Erythroblast (primary cell): Measurements from ENCODE around the gene OR2V1.
"Not testable (repeated sequence)": the region's sequence is repeated elsewhere in the genome, so short reads cannot be mapped to it uniquely, and the experiment has no call there.

Experiments
- DNase-seq, 2 experiments: peaks; one replicate each; lab custom pipeline; 2025; lab: John Stamatoyannopoulos, UW
- GATA1 ChIP-seq: IDR thresholded peaks from 2 replicates; pipeline ENCODE4 v1.6.1; 2011; ENCODE audit warnings: low read depth, mild to moderate bottlenecking, control low read depth, low read length, moderate library complexity
- POLR2A ChIP-seq: IDR thresholded peaks from 2 replicates; pipeline ENCODE4 v1.6.1; 2011; ENCODE audit warnings: mild to moderate bottlenecking, low read length

OR2V1 gene, protein sequence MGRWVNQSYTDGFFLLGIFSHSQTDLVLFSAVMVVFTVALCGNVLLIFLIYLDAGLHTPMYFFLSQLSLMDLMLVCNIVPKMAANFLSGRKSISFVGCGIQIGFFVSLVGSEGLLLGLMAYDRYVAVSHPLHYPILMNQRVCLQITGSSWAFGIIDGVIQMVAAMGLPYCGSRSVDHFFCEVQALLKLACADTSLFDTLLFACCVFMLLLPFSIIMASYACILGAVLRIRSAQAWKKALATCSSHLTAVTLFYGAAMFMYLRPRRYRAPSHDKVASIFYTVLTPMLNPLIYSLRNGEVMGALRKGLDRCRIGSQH

DNA sequence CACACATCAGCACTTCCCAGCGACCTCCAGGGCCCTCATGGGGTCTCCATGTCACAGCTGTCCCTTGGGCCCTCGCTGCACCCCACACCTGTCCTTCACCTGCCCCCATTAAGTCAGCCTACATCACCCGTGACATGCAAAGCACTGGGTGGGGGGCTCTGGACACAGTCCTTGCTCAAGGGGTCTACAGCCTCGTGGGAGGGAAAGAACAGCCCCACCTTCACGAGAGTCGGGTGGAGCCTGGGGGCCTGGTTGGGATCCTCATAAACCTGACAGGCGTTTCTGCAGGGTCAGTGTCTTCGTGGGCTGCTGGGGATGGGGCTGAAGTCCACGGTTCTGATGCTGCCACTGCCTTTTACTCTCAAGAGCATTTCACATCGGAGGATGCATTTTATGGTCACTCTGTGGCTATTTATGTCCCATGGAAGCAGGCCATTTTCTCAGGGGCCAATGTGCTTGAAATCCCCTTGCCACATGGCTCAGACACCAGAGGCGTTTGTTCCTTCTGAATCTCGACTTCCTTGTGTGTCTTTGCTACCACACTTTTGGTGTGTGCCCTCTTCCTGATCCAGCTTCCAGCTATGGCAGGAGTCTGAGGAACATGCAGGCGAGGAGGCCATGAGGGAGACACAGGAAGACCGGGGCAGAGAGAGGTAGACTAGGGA is at the start of gene OR2V1:
Gene OR2V1, minus strand, starts transcription at position 338 of the 665 bp plus-strand sequence. CDS start 5,865 bp downstream, outside the sequence.
- no peak for DNase-seq
- no peak for TF ChIP-seq POLR2A
- TF ChIP-seq GATA1: no peak

DNA sequence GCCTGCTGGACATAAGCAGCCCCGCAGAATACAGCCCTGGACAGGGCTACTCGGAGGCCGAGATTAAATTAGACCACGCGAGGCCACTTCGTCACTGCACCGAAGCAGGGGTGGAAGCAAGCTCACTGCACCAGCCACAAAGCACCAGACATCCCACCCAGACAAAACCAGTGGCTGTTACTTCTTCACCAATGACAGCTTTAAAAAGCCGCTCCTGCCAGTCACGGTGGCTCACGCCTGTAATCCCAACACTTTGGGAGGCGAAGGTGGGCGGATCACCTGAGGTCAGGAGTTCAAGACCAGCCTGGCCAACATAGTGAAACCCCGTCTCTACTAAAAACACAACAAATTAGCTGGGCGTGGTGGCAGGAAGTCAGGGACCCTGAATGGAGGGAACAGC is 46.6 kb upstream of the OR2V1 start:
- DNase-seq: not testable (repeated sequence)

DNA sequence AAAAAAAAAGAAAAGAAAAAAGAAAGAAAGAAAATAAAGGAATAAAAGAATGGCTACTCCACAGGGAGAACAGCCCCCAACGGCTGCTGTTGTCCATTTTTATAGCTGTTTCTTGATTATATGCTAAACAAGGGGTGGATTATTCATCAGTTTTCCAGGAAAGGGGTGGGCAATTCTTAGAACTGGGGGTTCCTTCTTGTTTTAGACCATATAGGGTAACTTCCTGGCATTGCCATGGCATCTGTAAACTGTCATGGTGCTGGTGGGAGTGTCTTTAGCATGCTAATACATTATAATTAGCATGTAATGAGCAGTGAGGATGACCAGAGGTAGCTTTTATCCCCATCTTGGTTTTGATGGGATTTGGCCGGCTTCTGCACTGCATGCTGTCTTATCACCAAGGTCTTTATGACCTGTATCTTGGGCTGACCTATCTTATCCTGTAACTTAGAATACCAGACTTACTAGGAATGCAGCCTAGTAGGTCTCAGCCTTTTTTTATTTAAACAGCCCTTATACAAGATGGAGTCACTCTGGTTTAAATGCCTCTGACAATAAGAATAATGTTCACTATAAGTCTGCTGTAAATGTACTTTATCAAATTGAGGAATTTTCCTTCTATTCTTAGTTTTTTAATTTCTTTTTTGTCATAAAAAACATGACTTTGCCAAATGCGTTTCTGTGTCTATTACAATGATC is 45.4 kb upstream of the OR2V1 start:
- no peak for TF ChIP-seq GATA1
- no peak for TF ChIP-seq POLR2A
- no peak for DNase-seq

DNA sequence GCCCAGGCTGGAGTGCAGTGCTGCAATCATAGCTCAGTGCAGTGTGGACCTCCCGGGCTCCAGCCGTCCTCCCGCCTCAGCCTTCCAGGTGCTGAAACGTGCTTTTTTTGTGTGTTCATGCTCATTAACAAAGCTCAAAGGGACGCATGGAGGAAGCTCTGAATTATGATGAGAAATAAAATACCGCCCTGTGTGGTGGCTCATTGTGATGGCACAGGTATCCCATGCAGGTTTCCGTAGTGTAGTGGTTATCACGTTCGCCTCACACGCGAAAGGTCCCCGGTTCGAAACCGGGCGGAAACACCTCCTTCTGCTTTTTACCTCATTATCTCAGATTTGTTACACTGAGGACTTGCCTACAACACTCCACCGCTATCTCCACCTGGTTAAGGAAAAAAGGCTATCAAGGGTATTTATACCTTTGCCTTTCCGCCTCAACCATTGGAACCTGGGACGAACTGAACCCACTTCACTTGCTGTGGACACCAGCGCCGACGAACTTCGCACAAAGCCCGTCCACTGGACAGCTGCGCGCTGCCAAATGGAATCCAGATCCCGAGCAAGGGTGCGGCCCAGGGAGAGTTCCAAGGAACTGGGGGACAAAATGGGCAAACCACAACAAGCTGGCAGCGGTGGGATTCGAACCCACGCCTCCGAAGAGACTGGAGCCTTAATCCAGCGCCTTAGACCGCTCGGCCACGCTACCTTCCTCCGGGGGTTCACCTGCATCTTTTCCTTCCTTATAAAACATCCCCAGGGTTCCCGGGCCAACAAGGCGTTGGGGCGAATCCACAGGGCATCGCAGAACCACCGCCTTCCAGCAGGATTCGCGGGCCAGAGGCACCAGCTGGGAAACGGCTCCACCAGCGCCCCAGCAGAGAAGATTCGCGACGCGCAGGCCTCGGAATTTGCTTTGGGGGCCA is 42.7 kb upstream of the OR2V1 start:
- DNase-seq: no peak
- TF ChIP-seq GATA1: no peak
- peak; percentile 15 for TF ChIP-seq POLR2A

DNA sequence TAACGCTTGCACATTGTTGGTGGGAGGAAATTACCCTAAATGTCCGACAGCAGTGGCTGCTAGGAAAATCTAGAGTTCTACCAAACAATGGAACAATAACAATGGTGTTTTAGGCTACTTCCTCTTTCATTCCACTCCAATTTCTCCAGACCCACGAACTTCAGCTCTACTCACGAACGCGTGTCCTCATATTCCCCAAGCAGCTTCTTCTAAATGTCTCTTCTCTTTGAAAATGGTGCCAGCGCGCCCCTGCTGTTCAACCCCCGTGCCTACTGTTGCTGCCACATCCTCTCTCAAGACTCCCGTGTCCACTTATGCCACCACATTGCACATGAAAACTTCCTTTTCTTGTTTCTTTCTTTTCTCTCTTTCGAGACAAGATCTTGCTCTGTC is 42.1 kb upstream of the OR2V1 start:
- TF ChIP-seq GATA1 (no peak), POLR2A (no peak)
- DNase-seq: no peak

DNA sequence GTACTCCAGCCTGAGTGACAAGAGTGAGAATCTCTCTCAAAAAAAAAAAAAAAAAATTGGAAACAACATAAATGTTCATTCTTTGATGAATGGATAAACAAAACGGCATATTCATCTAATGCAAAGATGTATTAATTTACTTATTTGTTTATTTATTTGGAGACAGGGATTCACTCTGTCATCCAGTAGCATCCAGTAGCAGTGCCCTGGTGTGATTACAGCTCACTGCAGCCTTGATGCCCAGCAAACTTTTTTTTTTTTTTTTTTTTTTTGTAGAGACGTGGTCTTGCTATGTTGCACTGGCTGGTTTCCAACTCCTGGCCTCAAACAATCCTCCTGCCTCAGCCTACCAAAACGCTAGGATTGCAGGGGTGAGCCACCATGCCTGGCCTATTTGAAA is 40.8 kb upstream of the OR2V1 start:
- TF ChIP-seq POLR2A (no peak), GATA1 (no peak)
- DNase-seq: no peak

DNA sequence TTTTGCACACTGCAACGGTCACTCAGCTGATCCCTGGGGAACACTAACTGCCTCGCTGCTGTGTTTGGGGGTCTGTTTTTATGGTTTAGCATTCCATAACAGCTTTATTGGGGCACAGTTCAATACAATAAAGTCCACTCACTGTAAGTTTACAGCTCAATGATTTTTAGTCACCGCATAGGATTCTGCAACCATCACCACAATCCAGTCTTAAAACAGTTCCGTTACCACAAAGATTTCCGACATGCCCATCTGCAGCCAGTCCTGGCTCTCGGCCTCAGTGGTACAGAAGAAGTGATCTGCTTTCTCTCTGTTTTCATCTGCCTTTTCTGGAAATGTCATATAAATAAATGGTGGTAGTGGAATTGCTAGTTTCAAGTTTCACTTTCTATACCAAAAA is 40.0 kb upstream of the OR2V1 start:
- DNase-seq: no peak
- no peak for TF ChIP-seq POLR2A
- TF ChIP-seq GATA1: no peak

DNA sequence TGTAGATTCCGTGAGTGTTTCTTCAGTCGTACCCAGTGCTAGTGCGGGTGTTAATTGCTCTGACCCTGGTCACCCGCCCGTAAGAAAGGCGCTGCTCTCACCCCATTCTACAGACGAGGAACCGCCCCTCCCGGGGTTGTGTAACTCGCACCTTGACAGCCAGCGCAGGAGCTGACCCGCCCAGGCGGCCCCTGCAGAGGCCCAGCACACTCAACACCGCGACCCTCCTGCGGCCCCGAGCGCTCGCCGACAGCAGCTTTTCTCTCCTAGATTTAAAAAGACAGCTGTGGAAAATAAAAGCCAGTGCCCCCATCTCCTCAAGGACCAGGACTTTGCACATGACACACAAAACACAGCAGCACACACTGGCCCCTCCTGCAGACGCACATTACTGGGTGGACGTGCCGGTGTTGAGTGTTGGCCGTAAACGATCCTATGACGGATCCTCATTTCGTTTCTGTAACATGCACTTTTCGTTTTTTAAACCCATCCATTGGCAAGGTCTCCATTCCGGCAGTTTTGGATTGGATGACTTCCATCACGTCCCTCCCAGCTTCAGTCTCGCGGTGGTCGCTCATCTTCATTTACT is 39.4 kb upstream of the OR2V1 start:
- peak; percentile 56 to 60 for DNase-seq
- TF ChIP-seq GATA1: no peak
- no peak for TF ChIP-seq POLR2A

DNA sequence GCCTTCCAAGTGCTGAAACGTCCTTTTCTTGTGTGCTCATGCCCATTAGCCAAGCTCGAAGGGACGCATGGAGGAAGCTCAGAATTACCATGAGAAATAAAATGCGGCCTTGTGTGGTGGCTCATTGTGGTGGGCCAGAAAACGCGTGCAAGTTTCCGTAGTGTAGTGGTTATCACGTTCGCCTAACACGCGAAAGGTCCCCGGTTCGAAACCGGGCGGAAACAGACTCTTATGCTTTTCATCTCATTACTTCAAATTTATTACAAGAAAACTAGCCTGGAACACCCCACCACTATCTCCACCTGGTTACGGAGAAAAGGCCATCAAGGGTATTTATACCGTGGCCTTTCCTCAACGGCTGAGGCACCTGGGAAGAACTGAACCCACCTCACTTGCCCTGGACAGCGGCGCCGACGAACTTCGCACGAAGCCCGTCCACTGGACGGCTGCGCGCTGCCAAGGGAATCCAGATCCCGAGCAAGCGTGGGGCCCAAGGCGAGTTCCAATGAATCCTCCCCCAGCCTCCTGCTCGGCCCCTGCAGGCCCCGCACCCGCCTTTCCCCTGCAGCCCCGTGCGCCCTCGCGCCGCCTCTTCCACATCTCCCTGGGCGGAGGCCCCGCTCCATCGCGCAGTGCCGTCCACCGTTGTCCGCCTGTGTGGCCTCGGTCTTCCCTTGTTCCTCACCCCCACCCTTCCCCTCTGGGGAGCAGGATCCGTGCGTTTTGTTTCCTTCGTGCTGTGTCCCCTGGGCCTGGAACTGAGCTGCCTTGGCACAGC is 38.7 kb upstream of the OR2V1 start:
- DNase-seq: peak; percentile 90 to 92

DNA sequence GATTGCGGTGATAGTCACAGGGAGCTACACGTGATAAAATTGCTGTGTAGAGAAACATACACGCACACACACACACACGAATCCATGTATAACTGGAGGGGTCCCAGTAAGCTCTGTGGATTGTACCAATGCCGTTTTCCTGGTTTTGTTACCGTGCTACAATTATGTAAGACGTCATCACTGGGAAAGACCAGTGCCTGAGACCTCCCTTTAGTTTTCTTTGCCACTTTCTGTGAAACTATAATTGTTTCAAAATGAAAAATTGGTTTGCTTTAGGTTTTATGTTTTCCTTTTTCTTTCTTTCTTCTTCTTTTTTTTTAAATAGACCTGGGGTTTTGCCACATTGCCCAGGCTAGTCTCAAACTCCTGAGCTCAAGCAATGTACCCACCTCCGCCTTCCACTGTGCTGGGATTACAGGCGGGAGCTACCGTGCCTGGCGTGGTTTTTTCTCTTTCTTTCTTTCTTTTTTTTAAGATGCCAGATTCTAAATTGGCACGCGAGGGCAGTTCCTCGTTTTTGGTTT is 37.7 kb upstream of the OR2V1 start:
- TF ChIP-seq GATA1 (no peak), POLR2A (no peak)
- no peak for DNase-seq

DNA sequence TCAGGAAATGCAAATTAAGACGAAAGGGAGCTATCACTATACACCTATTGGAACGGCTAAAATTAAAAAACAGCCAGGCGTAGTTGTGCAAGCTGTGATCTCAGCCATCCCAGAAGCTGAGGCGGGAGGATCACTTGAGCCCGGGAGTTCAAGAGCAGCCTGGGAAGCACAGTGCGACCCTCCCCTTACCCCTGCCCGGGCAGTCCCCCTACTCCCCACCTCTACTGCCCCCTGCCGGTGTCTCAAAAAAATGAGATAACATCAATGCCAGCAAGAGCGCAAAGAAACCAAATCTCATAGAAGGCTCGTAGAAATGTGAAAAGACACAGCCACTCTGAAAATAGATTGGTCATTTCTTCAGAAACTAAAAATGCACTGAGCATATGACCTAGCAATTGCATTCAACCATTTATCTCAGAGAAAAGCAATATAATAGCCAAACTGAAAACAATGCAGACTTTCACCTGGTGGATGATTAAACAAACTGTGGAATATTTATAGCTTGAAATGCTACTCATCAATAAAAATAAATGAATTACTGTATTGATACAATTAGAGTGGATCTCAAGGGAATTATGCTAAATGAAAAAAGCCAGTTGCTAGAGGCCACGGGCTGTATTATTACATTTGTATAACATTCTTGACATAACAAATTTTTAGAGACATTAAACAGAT is 37.0 kb upstream of the OR2V1 start:
- DNase-seq: peak; percentile 53 to 72
- TF ChIP-seq GATA1: no peak
- TF ChIP-seq POLR2A: no peak
